NT2/D1 (cell line): ENCODE results near the gene KCNIP1.

Experiments
- SUZ12 ChIP-seq: IDR thresholded peaks from 2 replicates; pipeline ENCODE4 v1.6.1; 2011; ENCODE audit not compliant: insufficient read length, insufficient read depth; ENCODE audit errors: extremely low read depth
- YY1 ChIP-seq: IDR thresholded peaks from 2 replicates; pipeline ENCODE4 v1.6.1; 2011; ENCODE audit not compliant: insufficient read length, insufficient read depth
- ZNF274 ChIP-seq: IDR thresholded peaks from 2 replicates; pipeline ENCODE4 v1.6.1; 2011; ENCODE audit warnings: mild to moderate bottlenecking, low read depth, low read length

DNA sequence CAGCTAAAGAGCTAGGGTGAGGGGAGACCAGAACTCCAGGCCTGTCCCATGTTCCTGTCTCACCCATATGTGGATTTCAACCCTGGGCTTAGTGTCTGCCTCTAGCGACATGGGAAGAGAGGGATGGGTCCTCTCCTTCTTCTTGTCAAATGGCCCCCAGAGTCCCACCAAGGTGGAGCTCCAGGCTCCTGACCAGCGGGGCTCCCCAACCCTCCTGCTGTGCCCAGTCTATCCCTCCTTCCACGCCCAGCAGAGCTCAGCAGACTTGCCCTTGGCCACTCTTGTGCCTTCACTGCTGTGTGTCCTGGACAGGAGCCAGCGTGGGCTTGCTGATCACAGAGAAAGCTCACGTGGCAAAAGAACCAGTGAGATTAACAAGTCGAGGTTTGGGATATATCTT lies 156.7 kb downstream of the KCNIP1 start:
- TF ChIP-seq YY1 (no peak), SUZ12 (no peak), ZNF274 (no peak)
